GM19324 (cell line): ENCODE measurements around the gene SKI.

Source experiments
- ATAC-seq: cut with Tn5 transposase; IDR thresholded peaks from one replicate; pipeline ENCODE4 v1.9.1; 2021; ENCODE audit warnings: mild to moderate bottlenecking, moderate library complexity; ENCODE audit not compliant: unreplicated experiment, low FRiP score

SKI gene

DNA sequence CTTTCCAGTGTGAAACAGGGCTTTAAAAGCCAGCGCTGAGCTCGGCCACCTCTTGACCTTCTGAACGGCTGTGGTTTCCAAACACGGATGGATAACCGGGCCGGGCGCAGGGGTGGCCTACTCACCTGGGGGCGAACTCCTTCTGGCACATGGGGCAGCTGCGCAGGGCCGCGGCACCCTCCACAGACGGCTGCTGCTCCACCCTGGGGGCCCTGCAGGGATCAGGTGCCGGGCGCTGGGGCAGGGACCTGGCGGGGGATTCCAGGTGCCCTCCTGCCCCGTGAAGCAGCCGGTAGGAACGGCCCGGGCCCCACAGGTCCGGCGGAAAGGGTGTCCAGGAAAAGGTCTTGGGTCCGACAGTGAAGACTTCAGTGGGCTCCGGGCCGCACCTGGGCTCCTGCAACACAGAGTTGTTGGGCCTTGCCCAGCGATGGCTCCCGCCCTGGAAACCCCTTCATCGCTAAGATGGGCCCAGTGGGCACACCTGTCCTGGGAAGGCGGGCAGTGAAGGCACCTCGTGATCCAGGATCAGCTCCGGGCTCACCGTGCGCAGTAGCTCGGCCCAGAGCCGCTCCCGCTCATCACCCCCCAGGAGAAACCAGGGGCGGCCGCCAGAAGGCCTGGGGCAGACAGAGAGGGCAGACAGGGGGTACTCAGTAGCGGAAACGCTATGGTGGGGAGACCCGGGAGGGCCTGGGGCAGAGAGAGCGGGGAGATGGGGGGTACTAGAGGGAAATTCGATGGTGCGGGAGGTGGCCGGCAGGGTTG is 34.4 kb upstream of the SKI start:
- ATAC-seq, result no peak

GRCh38 chr1:2194319-2194897 is 33.7 kb upstream of the SKI start, which contains the start of gene FAAP20:
Gene FAAP20, minus strand, starts transcription at chr1:2194772. Its CDS starts 23 bp downstream, at chr1:2194749.
- peak; percentile 45 for ATAC-seq

- peak; percentile 67 for ATAC-seq
Observed at GRCh38 chr1:2194898-2195673, 33.0 kb upstream of the SKI start.

DNA sequence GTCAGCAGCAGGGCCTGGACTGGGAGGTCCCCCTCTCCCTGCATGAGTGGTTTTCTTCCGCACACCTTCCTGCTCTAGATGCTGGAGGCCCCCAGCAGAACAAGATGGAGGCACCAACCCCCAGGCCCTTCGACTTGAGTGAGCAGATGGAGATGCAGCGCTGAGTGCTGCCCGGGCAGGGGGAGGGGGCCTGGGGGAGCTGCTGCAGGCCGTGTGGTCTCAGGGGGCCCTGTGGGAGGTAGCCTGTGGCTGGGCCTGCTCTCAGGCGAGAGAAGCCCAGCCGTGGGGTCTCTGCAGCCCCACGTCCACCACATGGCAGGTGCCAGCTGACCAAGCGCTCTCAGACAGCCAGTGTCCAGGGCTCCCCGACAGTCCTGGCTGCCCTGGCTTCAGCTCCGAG is 32.3 kb upstream of the SKI start:
- no peak for ATAC-seq

- ATAC-seq, result no peak
Observed at GRCh38 chr1:2196901-2197638, 31.0 kb upstream of the SKI start.

- ATAC-seq, result no peak
Observed at GRCh38 chr1:2197707-2198165, 30.4 kb upstream of the SKI start.

DNA sequence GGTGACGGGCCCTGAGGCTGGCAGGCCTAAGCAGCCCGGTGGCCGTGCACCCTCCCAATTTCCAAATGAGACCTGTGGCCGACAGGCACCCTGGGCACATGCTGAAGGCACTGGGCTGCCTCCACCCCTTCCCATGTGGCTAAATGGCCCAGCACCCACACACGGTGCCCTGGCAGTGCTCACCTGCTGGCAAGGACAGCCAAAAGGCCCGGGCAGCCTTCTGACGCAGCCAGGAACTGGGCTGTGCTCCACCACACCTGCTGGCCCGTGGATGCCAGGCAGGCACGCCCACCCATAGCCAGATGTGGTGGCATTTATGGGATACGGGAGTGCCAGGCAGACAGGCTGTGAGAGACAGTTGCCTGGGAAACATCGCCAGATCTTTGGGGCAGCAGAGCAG is 29.5 kb upstream of the SKI start:
- no peak for ATAC-seq

- peak; percentile 26 for ATAC-seq
Observed at GRCh38 chr1:2199042-2199810, 28.9 kb upstream of the SKI start.

- no peak for ATAC-seq
Observed at GRCh38 chr1:2200308-2200943, 27.7 kb upstream of the SKI start.

DNA sequence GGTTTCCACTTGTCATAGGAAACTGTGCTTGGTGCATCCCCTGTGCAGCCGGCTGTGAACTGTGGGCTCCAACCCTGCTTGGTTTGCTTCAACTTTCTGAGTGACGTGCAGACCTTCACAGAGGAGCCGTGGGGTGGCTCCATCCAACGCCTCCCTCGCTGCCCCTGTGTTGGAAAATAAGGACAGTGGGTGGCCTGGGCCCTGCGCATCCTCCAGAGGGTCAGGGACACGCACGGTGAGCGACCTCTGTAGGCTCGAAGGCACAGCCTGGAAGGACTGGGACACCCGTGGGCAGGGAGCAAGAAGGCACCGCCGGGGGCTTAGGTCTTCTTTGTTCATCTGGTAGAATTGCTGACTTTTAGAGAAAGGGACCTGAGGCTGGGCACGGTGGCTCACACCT is 27.1 kb upstream of the SKI start:
- ATAC-seq, result no peak

- no peak for ATAC-seq
Observed at GRCh38 chr1:2202008-2202575, 26.0 kb upstream of the SKI start.

GRCh38 chr1:2202843-2203601 is 25.1 kb upstream of the SKI start:
- ATAC-seq, result no peak

DNA sequence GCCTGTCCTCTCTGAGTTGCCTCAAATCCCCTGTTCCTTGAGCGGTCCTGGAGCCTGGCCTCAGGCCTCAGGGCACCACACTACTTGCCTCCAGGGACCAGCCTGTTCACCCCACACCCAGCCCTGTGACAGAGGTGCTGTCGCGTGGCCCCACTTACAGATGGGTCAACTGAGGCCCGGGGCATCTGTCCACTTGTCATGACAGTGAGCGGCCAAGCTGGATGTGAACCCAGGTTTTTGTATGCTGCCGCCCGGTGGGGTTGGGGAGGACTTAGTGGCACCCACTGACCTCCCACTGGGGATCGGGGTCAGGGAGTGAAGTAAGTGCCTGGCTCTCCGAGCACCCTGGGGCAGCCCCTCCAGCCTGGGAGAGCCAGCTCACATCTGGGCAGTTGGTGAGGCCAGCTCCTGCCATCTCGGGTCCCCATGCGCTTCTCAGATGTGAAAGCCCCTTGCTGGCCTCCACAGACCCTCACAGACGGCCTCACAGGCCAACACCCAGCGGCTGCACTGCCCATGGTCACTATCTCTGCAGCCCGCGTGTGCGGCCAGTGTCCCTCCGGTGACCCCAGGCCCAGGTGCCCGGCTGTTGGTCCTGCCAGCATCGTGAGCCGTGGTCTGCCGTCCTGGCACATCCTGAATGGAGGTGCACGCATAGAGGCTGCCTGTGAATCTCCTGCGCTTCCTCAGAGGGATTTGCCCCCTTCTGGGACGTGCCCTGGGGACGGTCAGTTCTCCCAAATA is 24.3 kb upstream of the SKI start:
- ATAC-seq, result no peak

DNA sequence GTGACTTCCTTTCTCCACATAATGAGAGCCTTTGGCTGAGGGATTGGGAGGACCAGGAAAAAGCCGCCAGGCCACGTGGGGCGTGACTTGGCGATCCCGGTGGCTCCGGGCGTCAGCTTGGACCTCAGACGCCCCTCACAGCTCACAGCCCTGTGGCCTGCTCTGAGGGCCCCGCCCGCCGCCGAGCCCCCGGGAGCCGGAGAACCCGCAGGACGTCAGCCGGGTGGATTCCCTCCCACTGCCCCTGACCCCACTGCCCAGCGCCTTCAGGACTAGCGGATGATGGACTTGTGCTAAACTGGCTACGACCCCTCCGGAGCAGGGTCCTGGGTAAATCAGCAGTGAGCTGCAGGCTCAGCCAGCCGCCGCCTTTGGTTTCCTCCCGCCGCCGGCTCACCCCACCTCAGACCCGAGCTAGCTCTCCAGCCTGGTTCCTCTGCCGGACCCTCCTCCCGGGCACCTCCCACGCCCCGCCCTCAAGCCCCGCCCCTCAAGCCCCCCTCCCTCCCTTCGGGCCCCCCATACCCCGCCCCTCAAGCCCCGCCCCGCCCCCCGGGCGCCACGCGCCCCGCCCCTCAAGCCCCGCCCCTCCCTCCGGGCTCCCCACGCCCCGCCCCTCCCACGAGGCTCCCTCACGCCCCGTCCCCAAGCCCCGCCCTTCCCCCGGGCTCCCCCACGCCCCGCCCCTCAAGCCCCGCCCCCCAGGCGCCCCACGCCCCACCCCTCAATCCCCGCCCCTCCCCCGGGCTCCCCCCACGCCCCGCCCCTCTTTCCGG is 23.5 kb upstream of the SKI start:
- no peak for ATAC-seq

GRCh38 chr1:2205191-2205952 is 22.7 kb upstream of the SKI start:
- peak; percentile 74 for ATAC-seq

- ATAC-seq, result no peak
Observed at GRCh38 chr1:2206813-2207487, 21.2 kb upstream of the SKI start.
